ENCODE measurements around the gene KIF3A. TPM values are rescaled to one million over a fixed set of nuclear protein-coding genes. Genes with fewer than 3 reads are reported as not detected.

Gene KIF3A
- total RNA-seq, 2 donors from 2014 or later, result 3.9 to 6.1 TPM

DNA sequence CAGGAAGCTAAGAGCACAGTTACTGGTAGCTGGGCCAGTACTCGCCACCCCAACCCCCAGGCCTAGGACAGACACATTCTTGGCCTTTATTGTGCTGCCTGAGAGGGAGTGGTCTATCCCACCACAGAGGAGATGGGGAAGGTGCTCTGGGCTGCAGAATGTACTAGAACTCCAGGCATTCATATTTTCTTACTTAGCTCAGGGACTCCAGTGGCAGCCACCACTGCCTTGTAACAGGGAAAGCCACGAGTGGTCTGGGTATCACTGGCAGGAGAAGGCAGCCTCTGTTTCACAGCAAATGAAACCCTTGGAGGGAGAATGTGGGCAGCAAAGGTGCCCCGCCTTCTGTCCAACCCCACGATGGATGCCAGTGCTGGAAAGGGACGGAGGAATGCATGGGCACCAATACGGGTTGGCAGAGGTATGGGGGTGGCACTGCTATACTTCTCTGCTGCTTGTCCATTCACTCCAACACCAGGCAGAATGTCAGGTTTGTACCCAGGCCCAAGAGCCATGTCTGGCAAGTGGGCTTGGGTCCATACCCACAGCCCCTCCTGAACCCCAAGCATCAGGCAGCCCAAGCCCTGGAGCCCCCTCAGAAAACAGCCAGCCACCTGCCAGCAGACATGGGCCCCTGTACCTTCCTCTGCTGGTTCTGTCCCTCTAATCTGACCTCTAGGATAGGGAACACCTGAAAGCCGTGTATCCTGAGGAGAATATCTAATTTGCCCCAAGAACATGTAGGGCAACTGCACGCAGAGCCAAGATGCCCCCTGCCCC is 35.1 kb upstream of the KIF3A start:
- no peak for ATAC-seq
- DNase-seq, result no peak
- intact Hi-C loops (cut with DNase I, micrococcal nuclease), result no loop called here

DNA sequence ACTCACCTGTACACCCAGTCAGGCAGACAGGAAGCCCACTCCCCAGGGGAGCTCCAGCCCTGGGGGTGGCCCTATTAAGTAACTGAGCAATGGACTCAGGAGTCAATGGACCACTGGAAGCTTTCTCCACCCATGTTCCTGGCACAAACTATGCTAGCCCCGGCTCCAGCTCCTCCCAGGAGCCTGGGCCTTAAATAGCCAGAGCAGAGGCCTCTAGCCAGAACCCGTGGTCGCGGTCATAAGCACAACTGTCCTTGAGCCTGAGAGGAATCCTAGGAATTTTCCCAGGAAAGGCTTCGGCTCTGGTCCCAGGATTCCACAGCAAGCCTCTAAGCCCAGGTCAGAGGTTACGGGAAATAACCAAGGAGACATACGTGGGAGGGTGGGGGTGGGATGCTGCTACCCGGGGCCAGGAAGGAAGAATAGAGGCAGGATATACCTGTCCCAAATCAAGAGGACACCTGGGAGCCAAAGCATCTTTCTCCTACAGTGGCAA is 34.2 kb upstream of the KIF3A start:
- no peak for ATAC-seq
- intact Hi-C loops (cut with DNase I, micrococcal nuclease), result no loop called here
- no peak for DNase-seq

DNA sequence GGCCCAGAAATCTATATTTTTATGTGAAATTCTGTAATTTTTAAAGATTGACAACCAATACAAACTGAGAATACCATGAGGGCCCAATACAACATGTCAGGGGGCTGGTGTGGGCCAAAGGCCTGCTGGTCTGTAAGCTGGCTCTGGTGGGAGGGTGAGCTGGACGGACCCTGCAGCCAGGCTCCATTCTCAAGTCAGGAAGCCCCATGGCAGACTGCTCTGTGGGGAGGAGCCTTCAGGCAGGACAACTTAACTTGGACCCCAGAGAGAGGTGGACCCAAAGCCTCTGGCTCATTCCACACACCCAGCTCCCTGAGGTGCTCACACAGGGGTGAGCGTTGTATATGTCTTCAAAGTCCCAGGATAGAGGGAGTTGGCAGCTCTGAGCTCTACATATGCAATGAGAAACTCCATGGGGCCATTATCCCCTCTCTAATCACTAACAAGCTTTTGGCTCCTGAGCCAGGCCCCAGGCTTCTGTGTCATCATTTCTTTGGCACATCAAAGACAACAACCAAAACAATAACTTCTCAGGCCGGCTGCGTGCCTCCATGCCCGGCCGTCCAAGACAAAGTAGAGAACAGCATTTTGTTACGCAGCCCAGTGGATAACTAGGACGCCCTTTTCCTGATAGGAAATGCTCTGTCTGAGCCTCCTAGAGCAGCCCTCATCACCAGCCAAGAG is 33.3 kb upstream of the KIF3A start:
- ATAC-seq, result no peak

DNA sequence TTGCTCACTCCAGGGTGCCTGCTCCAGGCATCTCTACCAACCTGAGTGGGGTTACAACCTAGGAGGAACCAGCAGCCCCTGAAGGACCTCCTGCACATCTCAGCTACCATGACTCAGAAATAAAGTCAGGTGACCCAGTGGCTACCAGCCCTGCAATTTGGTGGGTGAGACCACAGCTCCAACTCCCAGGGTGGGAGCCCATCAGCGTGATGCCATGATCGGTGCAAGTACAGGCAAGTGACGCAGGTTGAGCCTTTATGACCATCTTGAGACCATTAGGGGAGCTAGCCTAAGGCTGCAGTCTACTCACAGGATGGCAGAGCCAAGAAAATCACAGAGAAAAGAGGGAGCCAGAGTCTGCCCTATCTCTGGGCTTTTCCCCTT is 31.1 kb upstream of the KIF3A start:
- DNase-seq (no peak), ATAC-seq (no peak)
- intact Hi-C loops (cut with DNase I, micrococcal nuclease), result no loop called here

More for the DNA sequence above, 33.3 kb upstream of the KIF3A start:
- intact Hi-C loops (cut with DNase I, micrococcal nuclease), result no loop called here
- no peak for DNase-seq

DNA sequence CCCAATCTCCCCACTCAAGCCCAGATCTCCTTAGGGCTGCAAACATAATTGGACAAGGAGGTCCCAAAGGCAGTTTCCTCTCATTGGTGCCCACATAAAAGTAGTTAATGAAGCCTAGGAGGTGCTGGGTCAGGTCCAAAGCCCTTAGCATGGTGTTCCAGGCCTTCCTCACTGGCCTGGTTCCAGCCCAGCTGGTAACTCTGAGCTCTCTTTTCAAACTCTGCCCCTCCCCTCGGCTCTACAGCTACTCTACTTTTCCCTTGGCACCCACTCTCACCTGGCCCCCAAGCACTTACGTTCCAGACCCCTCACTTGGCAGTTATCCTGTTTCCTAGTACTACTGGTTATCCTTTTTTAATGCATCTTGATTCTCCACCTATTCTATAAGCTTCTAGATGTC is 29.8 kb upstream of the KIF3A start:
- intact Hi-C loops (cut with DNase I, micrococcal nuclease), result no loop called here
- ATAC-seq (no peak), DNase-seq (no peak)

DNA sequence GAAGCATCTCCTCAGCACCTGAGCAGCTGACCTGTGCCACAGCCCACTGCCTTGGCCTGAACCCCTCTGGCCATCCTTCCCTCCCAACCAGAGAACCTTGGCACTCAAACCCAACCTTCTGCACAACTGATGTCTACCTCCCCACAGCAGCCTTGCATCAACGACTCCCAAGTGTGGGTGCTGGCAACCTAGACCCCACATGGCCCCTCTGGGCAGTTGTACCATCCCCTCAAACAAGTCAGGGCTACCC is 29.4 kb upstream of the KIF3A start:
- DNase-seq (no peak), ATAC-seq (no peak)
- intact Hi-C loops (cut with DNase I, micrococcal nuclease), result no loop called here

DNA sequence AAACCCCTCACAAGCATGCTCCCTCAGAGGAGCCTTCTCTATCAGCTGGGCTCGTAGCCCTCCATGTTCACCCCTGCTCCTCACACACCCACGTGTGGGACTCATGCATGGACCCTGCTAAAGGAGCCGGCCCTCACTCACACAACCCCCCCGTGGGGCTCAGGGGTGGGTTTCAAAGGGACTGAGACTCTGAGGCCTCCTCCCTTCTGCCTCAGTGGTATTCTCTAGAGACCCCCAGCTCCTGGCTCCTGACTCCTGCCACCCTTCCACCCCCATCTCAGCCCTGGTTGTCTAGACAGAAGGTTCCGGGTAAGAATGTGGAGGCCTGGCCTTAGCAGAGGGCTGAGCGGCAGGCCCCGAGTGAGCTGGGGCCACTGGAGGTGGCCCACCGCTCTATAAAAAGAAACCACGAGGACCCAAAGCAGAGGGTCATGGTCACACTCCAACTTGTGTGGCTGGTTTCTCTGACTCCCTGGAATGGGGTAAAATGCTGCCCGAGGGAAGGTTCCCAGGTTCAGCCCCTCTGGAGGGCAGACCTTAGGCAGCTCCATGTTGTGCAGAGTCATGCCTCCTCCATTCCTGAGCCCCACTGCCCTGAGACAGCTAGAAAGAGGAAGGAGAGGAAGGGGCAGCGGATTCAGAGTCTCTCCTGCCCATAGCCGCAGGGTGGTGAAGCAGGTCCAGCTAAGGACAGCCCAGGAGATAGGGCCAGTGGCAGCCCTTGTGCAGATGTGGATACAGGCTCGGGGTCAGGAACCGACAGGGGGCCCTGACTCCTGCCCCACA is 28.9 kb upstream of the KIF3A start:
- intact Hi-C loops (cut with DNase I, micrococcal nuclease), result no loop called here
- DNase-seq, result no peak
- no peak for ATAC-seq

DNA sequence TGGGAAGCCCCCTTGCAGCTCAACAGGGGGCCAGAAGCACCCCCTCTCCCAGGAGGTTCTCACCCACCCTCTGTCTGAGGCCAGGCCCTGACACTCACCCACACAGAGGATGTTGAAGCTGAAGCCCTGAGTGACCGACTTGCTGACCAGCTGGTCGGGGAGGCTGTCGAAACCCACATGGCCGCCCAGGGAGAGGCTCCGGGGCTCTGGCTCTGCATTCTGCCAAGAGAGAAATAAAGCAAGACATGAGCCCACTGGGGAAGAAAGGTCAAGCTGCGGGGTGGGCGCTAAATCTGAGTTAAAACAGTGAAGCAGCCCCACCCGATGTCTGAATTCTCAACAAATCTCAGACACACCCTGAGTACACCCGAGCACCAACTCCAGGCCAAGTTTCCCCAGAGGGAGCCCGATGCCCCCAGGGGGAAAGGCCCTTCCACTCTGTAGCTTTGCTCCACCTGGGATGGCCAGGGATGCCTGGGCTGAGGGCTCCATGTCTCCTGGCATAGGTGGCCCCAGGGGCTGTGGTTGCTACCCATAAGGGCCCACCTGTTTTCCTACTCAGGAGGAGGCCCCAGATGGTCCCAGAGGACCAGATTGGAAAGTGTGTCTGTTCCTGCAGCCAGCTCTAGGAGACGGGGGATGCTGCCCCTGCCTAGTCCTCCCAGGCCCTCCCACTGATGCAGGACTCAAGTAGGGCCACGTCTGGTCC is 28.1 kb upstream of the KIF3A start:
- no peak for ATAC-seq
- intact Hi-C loops (cut with DNase I, micrococcal nuclease), result no loop called here
- no peak for DNase-seq

DNA sequence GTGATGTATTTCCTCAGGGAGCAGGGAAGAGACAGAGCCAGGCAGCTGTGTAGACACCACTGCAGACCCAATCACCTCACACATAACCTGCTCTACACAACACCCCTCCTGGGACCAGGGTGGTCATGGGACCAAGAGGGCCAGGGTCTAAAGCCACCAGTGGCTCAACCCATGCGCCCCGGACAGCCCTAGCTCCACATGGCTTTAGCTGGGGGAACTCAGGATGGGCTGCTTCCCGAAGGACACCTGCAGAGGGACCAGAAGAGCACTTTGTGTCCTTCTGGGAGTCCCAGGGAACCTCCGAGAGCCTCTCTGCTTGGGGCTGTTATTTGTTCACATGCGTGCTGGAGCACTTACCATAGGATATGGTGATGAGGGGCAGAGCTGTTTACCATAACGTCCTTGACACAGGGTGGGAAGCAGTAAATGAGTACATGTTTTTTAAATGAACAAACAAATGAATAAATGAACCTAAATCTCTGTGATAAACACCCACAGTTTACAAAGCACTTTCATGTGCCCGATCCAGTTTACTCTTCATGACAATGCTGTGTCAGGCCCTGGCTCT is 27.4 kb upstream of the KIF3A start:
- no peak for ATAC-seq
- intact Hi-C loops (cut with DNase I, micrococcal nuclease), result no loop called here
- no peak for DNase-seq

DNA sequence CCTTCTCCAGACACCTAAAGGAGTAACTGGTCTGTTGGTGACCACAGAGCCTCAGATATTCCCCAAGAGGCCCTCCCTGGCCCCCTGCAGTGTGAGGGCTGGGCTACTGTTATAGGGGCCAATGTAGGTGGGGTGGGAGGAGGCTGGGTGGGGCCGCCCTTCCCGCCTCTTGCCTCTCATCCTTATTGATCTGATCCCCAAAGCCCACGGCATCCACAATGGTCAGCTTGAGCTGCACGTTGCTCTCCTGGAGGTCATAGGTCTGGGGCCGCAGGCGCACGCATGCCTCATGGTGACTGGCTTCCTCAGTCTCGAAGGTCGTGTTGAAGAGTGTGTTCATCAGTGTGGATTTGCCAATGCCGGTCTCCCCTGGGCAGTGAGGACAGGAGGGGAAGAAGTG is 26.7 kb upstream of the KIF3A start:
- no peak for DNase-seq
- intact Hi-C loops (cut with DNase I, micrococcal nuclease), result no loop called here
- no peak for ATAC-seq

DNA sequence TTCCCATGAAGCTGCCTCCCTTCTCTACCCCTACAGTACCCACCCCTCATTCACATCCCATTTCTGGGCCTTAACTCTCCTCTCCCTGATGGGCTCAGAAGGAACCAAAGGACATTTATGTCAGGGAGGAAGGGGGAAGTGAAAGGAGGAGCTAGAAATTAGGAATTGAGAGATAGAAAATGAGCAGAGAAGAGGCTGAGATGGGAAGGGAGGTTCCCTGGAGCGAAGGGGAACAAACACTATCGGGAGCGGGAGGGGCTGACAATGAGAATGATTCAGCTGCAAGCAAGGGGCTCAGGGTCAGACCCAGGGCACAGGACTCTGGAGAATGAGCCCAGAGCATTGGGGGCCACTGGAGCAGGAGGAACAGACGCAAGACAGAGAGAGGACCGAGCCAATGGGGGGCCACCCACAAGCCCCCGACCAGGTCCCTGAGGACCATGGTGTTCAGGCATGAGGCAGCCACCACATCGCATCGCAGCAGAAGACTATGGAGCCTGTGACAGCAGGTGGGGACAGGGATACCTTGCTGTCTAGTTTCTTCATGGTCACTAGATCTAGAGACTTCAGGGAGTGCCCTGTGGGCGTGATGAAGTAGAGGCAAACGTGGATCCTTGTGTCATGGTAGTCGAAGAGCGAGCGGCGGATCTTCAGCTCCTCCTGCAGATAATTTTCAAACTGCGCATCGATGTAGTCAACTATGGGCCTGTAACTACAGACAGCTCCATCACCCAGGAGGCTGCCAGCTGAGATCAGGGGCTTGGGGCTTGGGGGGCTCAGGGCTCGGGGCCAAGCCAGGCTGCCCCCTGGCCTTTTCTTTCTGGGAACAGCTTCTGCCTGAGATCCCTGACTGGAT is 26.1 kb upstream of the KIF3A start:
- intact Hi-C loops (cut with DNase I, micrococcal nuclease), result no loop called here
- DNase-seq (no peak), ATAC-seq (no peak)

DNA sequence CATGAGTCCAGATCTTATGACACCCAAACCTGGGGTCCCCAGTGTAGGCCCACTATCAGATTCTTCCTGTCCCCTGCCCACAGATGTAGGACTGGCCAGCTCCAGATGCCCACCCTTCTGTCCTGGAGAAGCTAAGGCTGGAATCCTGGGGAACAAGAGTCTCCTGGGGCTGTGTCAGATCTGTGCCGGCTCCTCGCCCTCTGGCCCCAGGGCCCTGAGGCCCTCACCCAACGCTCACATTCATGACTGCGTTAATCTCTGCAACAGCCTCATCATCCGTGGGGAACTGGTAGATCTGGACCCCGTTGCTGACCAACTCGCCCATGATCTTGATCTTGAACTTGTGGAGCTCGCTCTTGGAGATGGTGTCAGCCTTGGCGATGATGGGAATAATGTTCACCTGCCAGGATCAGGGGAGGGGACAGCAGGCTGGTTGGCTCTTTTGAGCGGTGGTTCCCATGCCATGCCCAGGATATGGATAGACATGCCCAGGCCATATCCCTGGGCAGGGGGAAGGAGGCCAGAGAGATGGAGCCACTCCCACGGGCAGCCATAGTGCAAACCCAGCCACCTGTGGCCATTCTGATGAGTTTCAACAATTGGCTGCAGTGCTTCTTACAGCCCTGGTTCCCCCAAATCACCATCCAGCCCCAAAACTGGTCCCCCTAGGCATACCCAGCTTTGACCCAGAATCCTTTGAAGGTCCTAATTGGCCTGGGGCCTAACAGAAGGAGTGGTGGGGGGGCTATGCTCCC is 25.1 kb upstream of the KIF3A start:
- no peak for ATAC-seq
- intact Hi-C loops (cut with DNase I, micrococcal nuclease), result no loop called here
- no peak for DNase-seq

DNA sequence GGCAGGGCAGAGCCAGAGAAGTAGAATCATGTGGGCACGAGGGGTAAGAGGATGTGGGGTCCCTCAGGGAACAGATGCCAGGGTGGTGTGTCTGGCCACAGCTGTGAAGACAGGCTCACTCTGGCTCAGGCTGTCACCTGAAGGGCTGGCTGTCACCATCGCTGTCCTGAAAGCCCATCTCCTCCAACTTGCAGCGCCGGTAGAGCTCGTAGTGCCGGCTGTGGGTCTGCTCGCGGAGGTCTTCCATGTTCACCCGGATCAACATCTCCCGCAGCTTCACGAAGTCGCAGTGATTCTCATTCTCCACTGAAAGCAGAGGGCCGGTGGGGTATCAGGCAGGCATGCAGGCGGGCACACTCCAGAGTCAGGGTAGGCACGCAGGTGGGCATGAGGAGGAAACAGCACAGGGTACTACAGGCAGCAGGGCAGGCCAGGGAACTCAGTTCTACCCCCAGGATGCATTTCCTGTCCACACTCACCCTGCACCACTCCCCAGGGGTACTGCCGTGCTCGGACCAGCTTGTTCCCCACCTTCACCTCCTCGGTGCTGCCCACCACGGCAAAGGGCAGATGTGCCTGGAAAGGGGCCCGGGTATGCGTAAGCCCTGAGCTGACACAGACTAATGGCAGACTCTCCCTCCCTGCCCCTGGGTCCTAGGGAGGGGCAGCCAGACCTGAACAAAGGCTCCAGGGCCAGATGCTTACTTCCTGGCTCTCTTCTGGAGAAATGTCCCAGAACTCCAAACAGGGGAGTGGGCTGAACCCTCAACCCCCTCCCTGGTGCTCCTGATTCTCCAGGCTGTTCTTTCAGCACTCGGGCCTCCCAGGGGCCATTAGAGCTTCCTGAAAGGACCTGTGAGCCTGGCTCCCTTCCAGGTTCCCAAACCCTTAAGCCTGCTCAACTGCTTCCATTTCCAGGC is 24.2 kb upstream of the KIF3A start:
- intact Hi-C loops (cut with DNase I, micrococcal nuclease), result no loop called here
- DNase-seq (no peak), ATAC-seq (no peak)

DNA sequence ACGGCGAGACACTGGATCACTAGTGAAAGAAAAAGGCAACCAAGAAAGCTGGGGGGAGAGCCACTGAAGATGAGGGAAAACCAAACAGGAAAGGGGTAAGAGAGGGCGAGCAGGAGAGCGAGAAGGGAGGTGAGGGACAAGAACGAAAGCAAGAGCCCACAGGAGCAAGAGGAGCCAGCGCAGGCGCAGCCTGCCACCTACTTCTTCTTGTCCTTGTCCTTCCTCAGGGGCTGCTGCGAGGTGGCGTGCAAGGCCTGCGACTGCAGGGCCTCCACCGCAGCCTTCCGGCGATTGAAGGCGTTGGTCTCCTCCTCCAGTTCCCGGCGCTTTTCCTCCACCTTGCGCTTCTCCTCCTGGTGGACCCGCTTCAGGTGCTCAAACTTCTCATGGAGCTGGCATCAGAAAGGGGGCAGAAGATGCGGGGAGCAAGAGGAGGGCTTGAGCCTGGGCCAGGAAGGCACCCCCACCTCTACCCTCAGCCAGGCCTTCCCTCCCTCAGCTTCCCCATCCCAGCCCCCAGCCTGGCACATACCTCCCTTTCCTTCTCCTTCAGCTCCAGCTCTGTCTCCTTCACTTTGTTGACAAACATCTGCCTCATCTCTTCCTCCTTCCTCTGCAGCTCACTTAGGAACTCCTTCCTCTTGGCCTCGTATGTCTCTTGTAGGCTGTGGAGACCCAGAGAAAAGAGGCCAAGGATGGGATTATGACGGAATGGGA is 23.4 kb upstream of the KIF3A start:
- no peak for DNase-seq
- ATAC-seq, result no peak
- intact Hi-C loops (cut with DNase I, micrococcal nuclease), result no loop called here

DNA sequence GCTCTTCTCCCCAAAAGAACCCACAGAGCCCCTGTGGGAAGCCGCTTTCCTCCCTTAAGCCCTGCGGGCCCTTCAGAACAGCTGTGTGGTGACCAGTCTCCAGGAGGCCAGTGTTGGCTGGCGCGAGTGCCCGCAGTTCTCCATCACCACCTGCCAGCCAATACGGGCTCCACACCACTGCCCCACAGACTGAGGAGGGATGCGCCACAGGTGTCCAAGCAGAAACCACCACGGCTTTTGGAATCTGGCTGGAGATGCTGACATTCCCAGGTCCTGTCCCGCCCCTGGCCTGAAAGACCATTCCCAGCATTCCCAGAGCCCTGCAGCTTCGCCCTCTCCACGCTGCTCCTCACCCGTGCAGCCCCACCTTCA is 22.7 kb upstream of the KIF3A start:
- DNase-seq (no peak), ATAC-seq (no peak)
- intact Hi-C loops (cut with DNase I, micrococcal nuclease), result no loop called here

Measured in left colon (tissue), 2 donors.